GM12873 (cell line): ENCODE data around the gene SOWAHD.

Source experiments
- CTCF ChIP-seq: IDR thresholded peaks from 2 replicates; pipeline ENCODE4 v1.5.1; 2012; ENCODE audit warnings: low read depth, mild to moderate bottlenecking, moderate library complexity, low read length, control low read depth; ENCODE audit not compliant: insufficient read depth; ENCODE audit errors: missing control alignments

The SOWAHD gene

DNA sequence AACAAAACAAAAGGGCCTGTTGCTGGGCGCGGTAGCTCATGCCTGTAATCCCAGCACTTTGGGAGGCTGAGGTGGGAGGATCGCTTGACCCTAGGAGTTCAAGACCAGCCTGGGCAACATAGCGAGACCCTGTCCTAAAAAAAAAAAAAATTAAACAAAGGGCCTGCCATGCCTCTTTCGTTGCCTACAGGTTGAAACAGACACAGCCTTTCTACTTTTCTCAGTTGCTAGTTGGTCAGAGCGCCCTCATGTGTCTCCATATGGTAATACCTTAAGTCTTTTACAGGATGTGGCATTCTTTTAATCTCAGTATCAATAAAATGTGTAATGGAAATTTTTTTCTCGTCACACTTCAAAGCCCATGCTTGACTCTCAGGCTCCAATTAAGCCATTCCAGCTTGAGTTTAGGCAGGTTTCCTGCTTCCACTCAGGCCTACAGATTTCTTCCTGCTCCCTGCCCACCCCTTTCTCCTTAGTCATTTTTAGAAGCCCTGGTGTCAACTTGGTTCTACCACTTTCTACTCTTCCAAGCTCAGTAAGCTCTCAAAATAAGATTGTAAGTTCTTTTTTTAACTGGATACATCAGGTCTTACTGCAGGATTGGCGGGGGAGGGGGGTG, 4.6 kb upstream of the SOWAHD start:
- peak; percentile 64 for TF ChIP-seq CTCF

DNA sequence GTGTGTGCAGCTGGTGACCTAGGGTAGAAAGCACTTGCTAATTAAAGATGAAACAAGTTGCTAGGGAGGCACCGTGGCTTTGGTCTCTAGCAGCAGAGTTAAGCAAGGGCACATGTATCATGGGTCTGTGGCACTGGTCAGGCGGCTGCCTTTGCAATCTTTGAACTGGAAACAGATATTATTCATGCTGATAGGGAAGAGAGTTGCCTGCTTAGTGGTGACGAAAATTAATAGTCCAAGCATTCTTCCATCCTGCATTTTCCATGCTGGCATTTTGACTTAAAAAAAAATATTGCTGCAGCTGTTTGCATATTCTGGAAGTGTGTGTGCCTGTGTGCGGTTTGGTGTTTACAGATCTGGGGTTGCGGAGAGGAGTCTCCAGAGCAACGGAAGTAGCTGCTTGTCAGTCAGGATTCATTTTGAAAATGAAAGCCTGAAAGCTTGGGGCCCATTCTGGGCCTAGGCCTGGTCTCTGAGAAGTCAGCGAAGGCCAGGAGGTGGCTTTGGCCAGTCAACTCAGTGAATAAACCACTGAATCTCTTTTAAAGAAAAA, 2.3 kb upstream of the SOWAHD start:
- TF ChIP-seq CTCF: no peak

DNA sequence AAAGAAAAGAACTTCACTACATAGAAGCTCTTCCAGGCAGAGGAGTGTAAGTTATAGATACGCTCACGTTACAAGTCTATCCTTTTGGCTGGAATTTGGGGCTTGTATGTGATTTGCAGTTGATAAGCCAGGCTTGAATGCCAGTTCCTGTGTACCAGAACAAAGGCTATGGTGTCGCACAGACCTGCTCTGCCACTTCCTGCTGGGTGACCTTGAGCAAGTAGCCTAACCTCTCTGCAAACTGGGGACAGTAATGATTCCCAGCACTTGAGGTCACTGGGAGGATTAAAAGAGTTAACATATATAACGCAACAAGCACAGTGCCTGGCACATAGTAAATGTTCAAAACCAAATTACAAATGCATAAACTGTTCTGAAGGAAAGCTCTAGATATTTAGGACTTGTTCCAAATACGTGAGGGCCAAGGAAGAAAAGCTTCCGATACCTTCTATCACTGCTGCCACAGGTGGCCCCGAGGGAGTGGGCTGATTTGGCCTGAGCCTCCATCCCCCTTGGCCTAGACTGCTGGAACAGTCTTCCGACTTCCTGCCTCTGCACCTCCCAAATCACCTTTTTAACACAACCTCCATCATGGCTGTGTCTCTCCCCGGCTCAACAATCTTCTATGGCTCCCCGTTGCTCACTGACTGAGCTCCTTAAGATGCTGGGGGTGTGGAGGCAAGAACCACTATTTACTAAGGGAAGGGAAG, 1.3 kb upstream of the SOWAHD start:
- no peak for TF ChIP-seq CTCF

GRCh38 chrX:119757646-119757978, 776 bp upstream of the SOWAHD start:
- no peak for TF ChIP-seq CTCF

DNA sequence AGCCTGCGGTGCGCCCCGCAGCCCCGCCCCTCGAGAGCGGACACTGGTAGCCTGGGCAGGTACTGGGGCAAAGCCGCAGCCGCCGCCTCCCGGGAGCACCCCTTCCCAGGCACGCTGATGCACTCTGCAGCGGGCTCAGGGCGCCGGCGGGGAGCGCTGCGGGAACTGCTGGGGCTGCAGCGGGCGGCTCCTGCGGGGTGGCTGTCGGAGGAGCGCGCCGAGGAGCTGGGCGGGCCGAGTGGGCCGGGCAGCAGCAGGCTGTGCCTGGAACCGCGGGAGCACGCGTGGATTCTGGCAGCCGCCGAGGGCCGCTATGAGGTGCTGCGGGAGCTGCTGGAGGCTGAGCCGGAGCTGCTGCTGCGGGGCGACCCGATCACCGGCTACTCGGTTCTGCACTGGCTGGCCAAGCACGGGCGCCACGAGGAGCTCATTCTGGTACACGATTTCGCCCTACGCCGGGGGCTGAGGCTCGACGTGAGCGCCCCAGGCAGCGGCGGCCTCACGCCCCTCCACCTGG, 401 bp downstream of the SOWAHD start:
- no peak for TF ChIP-seq CTCF

GRCh38 chrX:119759248-119759766, 919 bp downstream of the SOWAHD start:
- TF ChIP-seq CTCF: no peak
